Liver (tissue), 3 donors: ENCODE data around the gene HIVEP3.

ENCODE experiments used
- GABPA ChIP-seq, 2 donors: IDR thresholded peaks in 1 of 2; conservative IDR thresholded peaks in 1 of 2; 2 replicates each; pipeline ENCODE4 v1.6.1; 2016; ENCODE audit warnings: antibody characterized with exemption in 2 of 2, mild to moderate bottlenecking in 1 of 2, moderate library complexity in 1 of 2
- JUND ChIP-seq, 2 donors: IDR thresholded peaks; 2 replicates each; pipeline ENCODE4 v1.6.1; 2016; ENCODE audit warnings: antibody characterized with exemption in 2 of 2
- RAD21 ChIP-seq, 2 donors: IDR thresholded peaks; 2 replicates each; pipeline ENCODE4 v1.6.1; 2016; ENCODE audit warnings: antibody characterized with exemption in 2 of 2, mild to moderate bottlenecking in 2 of 2
- RXRA ChIP-seq, 2 donors: IDR thresholded peaks; 2 replicates each; pipeline ENCODE4 v1.6.1; 2017 to 2018; ENCODE audit warnings: antibody characterized with exemption in 2 of 2, mild to moderate bottlenecking in 1 of 2
- TAF1 ChIP-seq: conservative IDR thresholded peaks from 2 replicates; pipeline ENCODE4 v1.6.1; 2016; ENCODE audit warnings: antibody characterized with exemption, mild to moderate bottlenecking
- YY1 ChIP-seq: IDR thresholded peaks from 2 replicates; pipeline ENCODE4 v1.6.1; 2016; ENCODE audit warnings: antibody characterized with exemption, mild to moderate bottlenecking
- TF ChIP-seq, protein P1 (sequence below): IDR thresholded peaks from 2 replicates; pipeline ENCODE4 v1.6.1; 2016; ENCODE audit warnings: antibody characterized with exemption
- TF ChIP-seq, protein P2 (sequence below): fragments of 150-350 bp; IDR thresholded peaks from 2 replicates; pipeline ENCODE4 v1.5.1; 2017; ENCODE audit warnings: improper control_type of control experiment, low read depth, low read length; ENCODE audit not compliant: missing input control
- TF ChIP-seq, protein P3 (sequence below): IDR thresholded peaks from 2 replicates; pipeline ENCODE4 v1.6.1; 2016; ENCODE audit warnings: antibody characterized with exemption
- TF ChIP-seq, protein P4 (sequence below): IDR thresholded peaks from 2 replicates; pipeline ENCODE4 v1.6.1; 2016; ENCODE audit warnings: antibody characterized with exemption
- donor health status: healthy.
- donor health status: healthy.

DNA sequence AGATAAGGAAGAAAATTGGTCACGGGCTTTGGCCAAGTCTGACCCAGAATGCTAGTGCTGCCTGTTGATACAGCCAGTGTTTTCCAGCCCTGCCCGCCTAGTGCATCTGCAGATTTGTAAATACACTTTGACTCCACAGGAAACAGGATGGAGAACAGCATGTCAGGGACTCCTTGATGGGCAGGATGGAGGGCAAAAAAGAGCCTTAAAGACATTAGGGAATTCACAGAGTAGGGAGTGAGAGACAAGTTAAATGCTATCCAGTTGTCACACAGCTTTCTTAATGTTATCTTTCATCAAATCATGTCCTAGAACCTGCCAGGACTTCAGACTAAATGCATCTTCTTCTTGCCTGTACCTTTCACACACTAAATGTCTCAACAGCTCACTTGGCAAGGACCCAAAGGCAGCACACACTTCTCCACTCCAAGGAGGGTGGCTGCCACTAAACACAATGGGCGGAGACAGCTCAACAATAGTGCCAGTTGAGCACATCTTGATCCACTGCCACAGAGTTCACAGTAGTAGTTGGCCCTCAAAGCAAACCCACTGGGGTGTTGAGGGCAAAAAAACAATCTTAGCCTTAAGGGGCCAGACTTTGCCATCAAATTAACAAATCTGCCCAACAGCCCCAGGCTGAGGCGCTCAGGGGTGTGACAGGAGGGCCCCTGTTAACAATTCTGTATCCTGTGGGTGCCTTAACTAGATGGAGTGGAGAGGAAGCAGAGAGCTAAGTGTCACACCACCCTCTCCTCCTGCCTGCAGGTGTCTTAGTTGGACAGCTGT is 2.7 kb downstream of the HIVEP3 start:
- TF ChIP-seq YY1 (no peak), RXRA (IDR thresholded peaks at IDR 0.05) (no peak), JUND (IDR thresholded peaks at IDR 0.05) (no peak), RAD21 (IDR thresholded peaks at IDR 0.05) (no peak), GABPA (IDR thresholded peaks at IDR 0.05 in 1 of 2, conservative IDR thresholded peaks at IDR 0.05 in 1 of 2) (no peak), TAF1 (no peak)
- TF ChIP-seq, protein P1, sequence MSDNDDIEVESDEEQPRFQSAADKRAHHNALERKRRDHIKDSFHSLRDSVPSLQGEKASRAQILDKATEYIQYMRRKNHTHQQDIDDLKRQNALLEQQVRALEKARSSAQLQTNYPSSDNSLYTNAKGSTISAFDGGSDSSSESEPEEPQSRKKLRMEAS = no peak
- TF ChIP-seq, protein P2, sequence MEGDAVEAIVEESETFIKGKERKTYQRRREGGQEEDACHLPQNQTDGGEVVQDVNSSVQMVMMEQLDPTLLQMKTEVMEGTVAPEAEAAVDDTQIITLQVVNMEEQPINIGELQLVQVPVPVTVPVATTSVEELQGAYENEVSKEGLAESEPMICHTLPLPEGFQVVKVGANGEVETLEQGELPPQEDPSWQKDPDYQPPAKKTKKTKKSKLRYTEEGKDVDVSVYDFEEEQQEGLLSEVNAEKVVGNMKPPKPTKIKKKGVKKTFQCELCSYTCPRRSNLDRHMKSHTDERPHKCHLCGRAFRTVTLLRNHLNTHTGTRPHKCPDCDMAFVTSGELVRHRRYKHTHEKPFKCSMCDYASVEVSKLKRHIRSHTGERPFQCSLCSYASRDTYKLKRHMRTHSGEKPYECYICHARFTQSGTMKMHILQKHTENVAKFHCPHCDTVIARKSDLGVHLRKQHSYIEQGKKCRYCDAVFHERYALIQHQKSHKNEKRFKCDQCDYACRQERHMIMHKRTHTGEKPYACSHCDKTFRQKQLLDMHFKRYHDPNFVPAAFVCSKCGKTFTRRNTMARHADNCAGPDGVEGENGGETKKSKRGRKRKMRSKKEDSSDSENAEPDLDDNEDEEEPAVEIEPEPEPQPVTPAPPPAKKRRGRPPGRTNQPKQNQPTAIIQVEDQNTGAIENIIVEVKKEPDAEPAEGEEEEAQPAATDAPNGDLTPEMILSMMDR = no peak
- TF ChIP-seq, protein P3, sequence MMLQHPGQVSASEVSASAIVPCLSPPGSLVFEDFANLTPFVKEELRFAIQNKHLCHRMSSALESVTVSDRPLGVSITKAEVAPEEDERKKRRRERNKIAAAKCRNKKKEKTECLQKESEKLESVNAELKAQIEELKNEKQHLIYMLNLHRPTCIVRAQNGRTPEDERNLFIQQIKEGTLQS = no peak
- TF ChIP-seq, protein P4, sequence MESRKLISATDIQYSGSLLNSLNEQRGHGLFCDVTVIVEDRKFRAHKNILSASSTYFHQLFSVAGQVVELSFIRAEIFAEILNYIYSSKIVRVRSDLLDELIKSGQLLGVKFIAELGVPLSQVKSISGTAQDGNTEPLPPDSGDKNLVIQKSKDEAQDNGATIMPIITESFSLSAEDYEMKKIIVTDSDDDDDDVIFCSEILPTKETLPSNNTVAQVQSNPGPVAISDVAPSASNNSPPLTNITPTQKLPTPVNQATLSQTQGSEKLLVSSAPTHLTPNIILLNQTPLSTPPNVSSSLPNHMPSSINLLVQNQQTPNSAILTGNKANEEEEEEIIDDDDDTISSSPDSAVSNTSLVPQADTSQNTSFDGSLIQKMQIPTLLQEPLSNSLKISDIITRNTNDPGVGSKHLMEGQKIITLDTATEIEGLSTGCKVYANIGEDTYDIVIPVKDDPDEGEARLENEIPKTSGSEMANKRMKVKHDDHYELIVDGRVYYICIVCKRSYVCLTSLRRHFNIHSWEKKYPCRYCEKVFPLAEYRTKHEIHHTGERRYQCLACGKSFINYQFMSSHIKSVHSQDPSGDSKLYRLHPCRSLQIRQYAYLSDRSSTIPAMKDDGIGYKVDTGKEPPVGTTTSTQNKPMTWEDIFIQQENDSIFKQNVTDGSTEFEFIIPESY = no peak
